ENCODE results near the gene SLMAP. TPM values are rescaled to one million over a fixed set of nuclear protein-coding genes. Genes with fewer than 3 reads are reported as not detected.

Gene SLMAP
- total and polyA plus RNA-seq, 2 donors (not counting 1 experiment from before 2014, with no cell fraction given), result 9.7 to 67.2 TPM

DNA sequence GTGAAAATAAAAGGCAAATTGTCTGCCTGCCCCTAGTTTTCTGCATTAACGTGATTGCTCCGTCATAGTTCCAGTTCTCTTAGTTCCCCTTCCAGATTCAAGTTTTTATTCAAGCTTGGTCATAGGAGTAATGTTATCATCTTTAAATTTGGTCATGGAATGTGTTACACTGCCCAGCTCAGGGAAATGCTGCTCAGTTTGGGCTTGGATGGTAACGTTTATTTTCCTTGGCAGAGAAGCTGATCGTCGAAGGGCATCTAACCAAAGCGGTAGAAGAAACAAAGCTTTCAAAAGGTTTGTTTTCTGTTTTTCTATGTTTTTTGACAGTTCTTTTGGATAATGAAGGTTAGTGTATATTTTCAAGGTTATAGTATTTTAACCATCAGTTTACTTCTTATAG lies 133.7 kb downstream of the SLMAP start:
- H3K9me3 ChIP-seq (ENCODE audit: control extremely low read depth in 1 of 3, control insufficient read depth in 2 of 3, insufficient read depth in 1 of 3, low read length in 2 of 3), result no peaks in the 10 kb centered on the region
- H4K20me1 ChIP-seq (ENCODE audit: control insufficient read depth, insufficient read depth, low read length, poor library complexity, severe bottlenecking), result no peaks in the 10 kb centered on the region
- TF ChIP-seq CTCF (IDR thresholded peaks at IDR 0.05) (no peak), EZH2 (IDR thresholded peaks at IDR 0.05; ENCODE audit: borderline replicate concordance, insufficient read depth, low read depth, low read length, poor library complexity, severe bottlenecking) (no peak)
- H3K36me3 ChIP-seq (replicated peaks in 1 of 2; ENCODE audit: control extremely low read depth in 1 of 2, control insufficient read depth in 1 of 2, extremely low read depth in 1 of 2, insufficient read depth in 2 of 2, low read length in 1 of 2), result peaks cover 1 to 15% of the 10 kb centered on the region in 2 experiments
- H3K4me1 ChIP-seq (ENCODE audit: control insufficient read depth in 2 of 2, insufficient read depth in 2 of 2, low read length in 2 of 2), result no peaks in the 10 kb centered on the region
- no peak overlapping the region for H3K9ac ChIP-seq (ENCODE audit: low read length)
- no peak overlapping the region for H2AFZ ChIP-seq (ENCODE audit: insufficient read depth, low read depth, low read length, poor library complexity, severe bottlenecking)
- no peaks in the 10 kb centered on the region for H3K27me3 Mint-ChIP-seq
- ATAC-seq (ENCODE audit: low read depth) (no peak), DNase-seq (no peak)
- ChIA-PET POLR2A (no interaction called here), CTCF (no interaction called here)
- no peaks in the 10 kb centered on the region for H3K9me3 Mint-ChIP-seq (ENCODE audit: insufficient read depth)
- no peak overlapping the region for H3K27ac Mint-ChIP-seq
- no peak overlapping the region for H3K27ac ChIP-seq (ENCODE audit: low read length in 2 of 2)
- H3K27me3 ChIP-seq (replicated peaks in 1 of 4; ENCODE audit: control extremely low read depth in 1 of 4, control insufficient read depth in 3 of 4, insufficient read depth in 4 of 4, low read length in 3 of 4), result no peaks in the 10 kb centered on the region
- no peak overlapping the region for H3K4me2 ChIP-seq (replicated peaks; ENCODE audit: low read depth, low read length, poor library complexity, severe bottlenecking)
- H3K4me3 Mint-ChIP-seq, result no peak overlapping the region
- intact Hi-C loops (cut with micrococcal nuclease), result no loop called here
- H3K79me2 ChIP-seq (ENCODE audit: control insufficient read depth, insufficient read depth, low read length), result no peaks in the 10 kb centered on the region
- WGBS (ENCODE audit: insufficient coverage), result 100% methylated on average over 3 of the region's 6 CpGs
- H3K4me3 ChIP-seq (ENCODE audit: control extremely low read depth in 1 of 5, extremely low read depth in 1 of 5, insufficient read depth in 1 of 5, low read depth in 2 of 5, low read length in 4 of 5), result no peak overlapping the region
- H3K4me1 Mint-ChIP-seq, result no peaks in the 10 kb centered on the region

GRCh38 chr3:57890874-57891273 lies 134.8 kb downstream of the SLMAP start:
- Histone ChIP-seq H3K27me3 (replicated peaks in 1 of 4; ENCODE audit: control extremely low read depth in 1 of 4, control insufficient read depth in 3 of 4, insufficient read depth in 4 of 4, low read length in 3 of 4) (no peaks in the 10 kb centered on the region), H4K20me1 (ENCODE audit: control insufficient read depth, insufficient read depth, low read length, poor library complexity, severe bottlenecking) (no peaks in the 10 kb centered on the region), H3K79me2 (ENCODE audit: control insufficient read depth, insufficient read depth, low read length) (no peaks in the 10 kb centered on the region), H3K4me2 (replicated peaks; ENCODE audit: low read depth, low read length, poor library complexity, severe bottlenecking) (no peak overlapping the region), H3K4me3 (ENCODE audit: control extremely low read depth in 1 of 5, extremely low read depth in 1 of 5, insufficient read depth in 1 of 5, low read depth in 2 of 5, low read length in 4 of 5) (no peak overlapping the region), H3K9ac (ENCODE audit: low read length) (no peak overlapping the region), H3K9me3 (ENCODE audit: control extremely low read depth in 1 of 3, control insufficient read depth in 2 of 3, insufficient read depth in 1 of 3, low read length in 2 of 3) (no peaks in the 10 kb centered on the region), H3K4me1 (ENCODE audit: control insufficient read depth in 2 of 2, insufficient read depth in 2 of 2, low read length in 2 of 2) (no peaks in the 10 kb centered on the region), H3K36me3 (replicated peaks in 1 of 2; ENCODE audit: control extremely low read depth in 1 of 2, control insufficient read depth in 1 of 2, extremely low read depth in 1 of 2, insufficient read depth in 2 of 2, low read length in 1 of 2) (peaks cover 1 to 15% of the 10 kb centered on the region in 2 experiments), H2AFZ (ENCODE audit: insufficient read depth, low read depth, low read length, poor library complexity, severe bottlenecking) (no peak overlapping the region), H3K27ac (ENCODE audit: low read length in 2 of 2) (no peak overlapping the region)
- DNase-seq, result no peak
- ChIA-PET CTCF (no interaction called here), POLR2A (no interaction called here)
- no peak for ATAC-seq (ENCODE audit: low read depth)
- intact Hi-C loops (cut with micrococcal nuclease), result no loop called here
- no peaks in the 10 kb centered on the region for H3K4me1 Mint-ChIP-seq
- no peak overlapping the region for H3K4me3 Mint-ChIP-seq
- H3K9me3 Mint-ChIP-seq (ENCODE audit: insufficient read depth), result no peaks in the 10 kb centered on the region
- no peaks in the 10 kb centered on the region for H3K27me3 Mint-ChIP-seq
- WGBS (ENCODE audit: insufficient coverage), result no CpG with 5 or more reads among the region's 2 CpGs
- no peak overlapping the region for H3K27ac Mint-ChIP-seq
- TF ChIP-seq CTCF (IDR thresholded peaks at IDR 0.05), result no peak
- TF ChIP-seq EZH2 (IDR thresholded peaks at IDR 0.05; ENCODE audit: borderline replicate concordance, insufficient read depth, low read depth, low read length, poor library complexity, severe bottlenecking), result no peak

Measured in B cell (primary cell).